OCI-LY7 (cell line): ENCODE results near the gene PSMC4.

Source experiments
- EZH2phosphoT487 ChIP-seq: fragments of 200-600 bp; sonication (generic); IDR thresholded peaks from 2 replicates; pipeline ENCODE4 v1.6.1; 2018; ENCODE audit warnings: low read depth, borderline replicate concordance, mild to moderate bottlenecking, mixed run types, antibody characterized with exemption, low read length, moderate library complexity, mixed read lengths
- TF ChIP-seq, protein P1 (sequence below): fragments of 200-600 bp; sonication (generic); conservative IDR thresholded peaks from 2 replicates; pipeline ENCODE4 v1.5.1; 2014; ENCODE audit warnings: mild to moderate bottlenecking, antibody characterized with exemption, low read length, moderate library complexity, mixed read lengths

DNA sequence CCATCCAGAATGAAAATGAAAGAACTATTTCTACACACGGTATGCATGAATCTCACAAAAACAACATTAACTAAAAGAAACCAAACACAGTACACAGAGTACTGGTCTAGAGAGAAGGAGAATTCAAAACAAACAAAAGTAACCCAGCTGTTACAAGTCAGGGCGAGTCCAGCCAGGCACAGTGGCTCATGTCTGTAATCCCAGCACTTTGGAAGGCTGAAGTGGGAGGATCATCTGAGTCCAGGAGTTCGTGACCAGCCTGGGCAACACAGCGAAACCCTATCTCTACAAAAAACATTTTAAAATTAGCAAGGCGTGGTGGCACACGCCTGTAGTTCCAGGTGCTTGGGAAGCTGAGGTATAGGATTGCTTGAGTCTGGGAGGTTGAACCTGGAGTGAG, 1.7 kb upstream of the PSMC4 start:
- TF ChIP-seq, protein P1, sequence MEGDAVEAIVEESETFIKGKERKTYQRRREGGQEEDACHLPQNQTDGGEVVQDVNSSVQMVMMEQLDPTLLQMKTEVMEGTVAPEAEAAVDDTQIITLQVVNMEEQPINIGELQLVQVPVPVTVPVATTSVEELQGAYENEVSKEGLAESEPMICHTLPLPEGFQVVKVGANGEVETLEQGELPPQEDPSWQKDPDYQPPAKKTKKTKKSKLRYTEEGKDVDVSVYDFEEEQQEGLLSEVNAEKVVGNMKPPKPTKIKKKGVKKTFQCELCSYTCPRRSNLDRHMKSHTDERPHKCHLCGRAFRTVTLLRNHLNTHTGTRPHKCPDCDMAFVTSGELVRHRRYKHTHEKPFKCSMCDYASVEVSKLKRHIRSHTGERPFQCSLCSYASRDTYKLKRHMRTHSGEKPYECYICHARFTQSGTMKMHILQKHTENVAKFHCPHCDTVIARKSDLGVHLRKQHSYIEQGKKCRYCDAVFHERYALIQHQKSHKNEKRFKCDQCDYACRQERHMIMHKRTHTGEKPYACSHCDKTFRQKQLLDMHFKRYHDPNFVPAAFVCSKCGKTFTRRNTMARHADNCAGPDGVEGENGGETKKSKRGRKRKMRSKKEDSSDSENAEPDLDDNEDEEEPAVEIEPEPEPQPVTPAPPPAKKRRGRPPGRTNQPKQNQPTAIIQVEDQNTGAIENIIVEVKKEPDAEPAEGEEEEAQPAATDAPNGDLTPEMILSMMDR: no peak
- no peak for TF ChIP-seq EZH2phosphoT487
